SK-N-SH treated with all-trans-retinoic acid at 6 μM for 48 hours (cell line): ENCODE data around the gene FN1.

ENCODE experiments used
- ARNTL ChIP-seq: fragments of 450-650 bp; formaldehyde crosslinking; IDR thresholded peaks from 2 replicates; pipeline ENCODE4 v1.5.0; 2020; ENCODE audit warnings: low read depth, mild to moderate bottlenecking, moderate library complexity, borderline replicate concordance
- CSDC2 ChIP-seq: fragments of 250-450 bp; sonication (Bioruptor Pico); IDR thresholded peaks from 2 replicates; pipeline ENCODE4 v1.5.0; 2020; ENCODE audit warnings: mild to moderate bottlenecking, moderate library complexity
- ESRRG ChIP-seq: fragments of 250-450 bp; sonication (Bioruptor Pico); IDR thresholded peaks from 2 replicates; pipeline ENCODE4 v1.6.1; 2021; ENCODE audit warnings: mild to moderate bottlenecking
- ISL1 ChIP-seq: fragments of 250-450 bp; sonication (Bioruptor Pico); IDR thresholded peaks from 2 replicates; pipeline ENCODE4 v2.1.2; 2022; ENCODE audit warnings: mild to moderate bottlenecking, moderate library complexity
- POU6F1 ChIP-seq: fragments of 250-450 bp; sonication (Bioruptor Pico); IDR thresholded peaks from 2 replicates; pipeline ENCODE4 v1.8.0; 2021; ENCODE audit warnings: low read depth, mild to moderate bottlenecking, moderate library complexity, borderline replicate concordance
- PPARA ChIP-seq: fragments of 250-450 bp; sonication (Bioruptor Pico); IDR thresholded peaks from 2 replicates; pipeline ENCODE4 v1.5.0; 2020; ENCODE audit warnings: mild to moderate bottlenecking, borderline replicate concordance
- RARB ChIP-seq: fragments of 250-450 bp; sonication (Bioruptor Pico); IDR thresholded peaks from 2 replicates; pipeline ENCODE4 v1.8.0; 2021; ENCODE audit warnings: mild to moderate bottlenecking, moderate library complexity
- SNAI2 ChIP-seq: fragments of 250-450 bp; sonication (Bioruptor Pico); IDR thresholded peaks from 2 replicates; pipeline ENCODE4 v1.5.0; 2020; ENCODE audit warnings: mild to moderate bottlenecking, moderate library complexity
- TCF4 ChIP-seq: fragments of 250-450 bp; sonication (Bioruptor Pico); IDR thresholded peaks from 2 replicates; pipeline ENCODE4 v1.8.0; 2021; ENCODE audit warnings: mild to moderate bottlenecking, moderate library complexity, borderline replicate concordance
- TSHZ2 ChIP-seq: fragments of 250-450 bp; sonication (Bioruptor Pico); IDR thresholded peaks from 2 replicates; pipeline ENCODE4 v1.5.0; 2020; ENCODE audit warnings: mild to moderate bottlenecking, moderate library complexity
- ZFP3 ChIP-seq: fragments of 250-450 bp; sonication (Bioruptor Pico); IDR thresholded peaks from 2 replicates; pipeline ENCODE4 v1.5.0; 2020; ENCODE audit warnings: mild to moderate bottlenecking, moderate library complexity
- TF ChIP-seq, protein P1 (sequence below): fragments of 250-450 bp; sonication (Bioruptor Pico); IDR thresholded peaks from 2 replicates; pipeline ENCODE4 v1.5.1; 2021; ENCODE audit warnings: mild to moderate bottlenecking, moderate library complexity
- TF ChIP-seq, protein P2 (sequence below): fragments of 250-450 bp; sonication (Bioruptor Pico); IDR thresholded peaks from 2 replicates; pipeline ENCODE4 v1.8.0; 2020; ENCODE audit warnings: mild to moderate bottlenecking, moderate library complexity, borderline replicate concordance

DNA sequence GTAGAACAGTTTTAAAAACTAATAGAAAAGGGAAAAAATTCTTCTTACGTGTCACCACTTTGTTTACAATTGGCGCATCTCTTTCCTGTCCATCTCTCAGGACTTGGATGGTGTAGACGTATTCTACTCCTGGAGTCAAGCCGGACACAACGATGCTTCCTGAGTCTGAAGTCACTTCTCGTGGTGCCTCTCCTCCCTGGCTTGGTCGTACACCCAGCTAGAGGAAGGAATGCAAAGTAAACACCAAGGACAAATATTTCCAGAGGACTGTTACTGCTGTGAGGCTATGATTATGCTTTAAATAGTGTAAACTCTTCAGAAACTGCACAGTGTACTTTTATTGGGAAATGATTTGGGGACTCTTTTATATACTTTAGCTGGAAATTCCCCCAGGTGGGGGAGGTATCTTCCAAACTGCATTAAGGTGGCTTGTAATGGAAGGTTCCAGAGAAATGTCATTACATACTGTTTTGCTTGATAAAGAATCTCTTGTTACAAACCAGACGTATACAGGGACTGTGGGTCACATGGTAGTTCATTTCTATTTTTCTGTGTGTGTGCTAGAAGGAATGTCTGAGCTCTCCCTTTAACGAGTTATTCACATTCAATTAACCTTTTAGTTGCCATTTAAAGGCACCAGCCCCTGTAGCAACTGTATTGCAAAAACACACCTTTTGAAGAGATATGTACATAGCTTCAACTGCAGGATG, 38.1 kb downstream of the FN1 start:
- no peak for TF ChIP-seq RARB
- TF ChIP-seq ARNTL (CRISPR knock-in tag): no peak
- TF ChIP-seq, protein P1, sequence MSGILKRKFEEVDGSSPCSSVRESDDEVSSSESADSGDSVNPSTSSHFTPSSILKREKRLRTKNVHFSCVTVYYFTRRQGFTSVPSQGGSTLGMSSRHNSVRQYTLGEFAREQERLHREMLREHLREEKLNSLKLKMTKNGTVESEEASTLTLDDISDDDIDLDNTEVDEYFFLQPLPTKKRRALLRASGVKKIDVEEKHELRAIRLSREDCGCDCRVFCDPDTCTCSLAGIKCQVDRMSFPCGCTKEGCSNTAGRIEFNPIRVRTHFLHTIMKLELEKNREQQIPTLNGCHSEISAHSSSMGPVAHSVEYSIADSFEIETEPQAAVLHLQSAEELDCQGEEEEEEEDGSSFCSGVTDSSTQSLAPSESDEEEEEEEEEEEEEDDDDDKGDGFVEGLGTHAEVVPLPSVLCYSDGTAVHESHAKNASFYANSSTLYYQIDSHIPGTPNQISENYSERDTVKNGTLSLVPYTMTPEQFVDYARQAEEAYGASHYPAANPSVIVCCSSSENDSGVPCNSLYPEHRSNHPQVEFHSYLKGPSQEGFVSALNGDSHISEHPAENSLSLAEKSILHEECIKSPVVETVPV (CRISPR knock-in tag): no peak
- TF ChIP-seq CSDC2: no peak
- TF ChIP-seq TSHZ2: no peak
- no peak for TF ChIP-seq ISL1 (CRISPR knock-in tag)
- TF ChIP-seq, protein P2, sequence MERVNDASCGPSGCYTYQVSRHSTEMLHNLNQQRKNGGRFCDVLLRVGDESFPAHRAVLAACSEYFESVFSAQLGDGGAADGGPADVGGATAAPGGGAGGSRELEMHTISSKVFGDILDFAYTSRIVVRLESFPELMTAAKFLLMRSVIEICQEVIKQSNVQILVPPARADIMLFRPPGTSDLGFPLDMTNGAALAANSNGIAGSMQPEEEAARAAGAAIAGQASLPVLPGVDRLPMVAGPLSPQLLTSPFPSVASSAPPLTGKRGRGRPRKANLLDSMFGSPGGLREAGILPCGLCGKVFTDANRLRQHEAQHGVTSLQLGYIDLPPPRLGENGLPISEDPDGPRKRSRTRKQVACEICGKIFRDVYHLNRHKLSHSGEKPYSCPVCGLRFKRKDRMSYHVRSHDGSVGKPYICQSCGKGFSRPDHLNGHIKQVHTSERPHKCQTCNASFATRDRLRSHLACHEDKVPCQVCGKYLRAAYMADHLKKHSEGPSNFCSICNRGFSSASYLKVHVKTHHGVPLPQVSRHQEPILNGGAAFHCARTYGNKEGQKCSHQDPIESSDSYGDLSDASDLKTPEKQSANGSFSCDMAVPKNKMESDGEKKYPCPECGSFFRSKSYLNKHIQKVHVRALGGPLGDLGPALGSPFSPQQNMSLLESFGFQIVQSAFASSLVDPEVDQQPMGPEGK (CRISPR knock-in tag): no peak
- no peak for TF ChIP-seq ESRRG (CRISPR knock-in tag)
- no peak for TF ChIP-seq POU6F1 (CRISPR knock-in tag)
- TF ChIP-seq ZFP3: no peak
- no peak for TF ChIP-seq TCF4 (CRISPR knock-in tag)
- no peak for TF ChIP-seq SNAI2
- no peak for TF ChIP-seq PPARA (CRISPR knock-in tag)
